WI38 (cell line): ENCODE data around the gene EHBP1L1.
A peak's percentile ranks its signal among the peaks of the same experiment; 100 is the strongest.

Experiments used
- H3K4me3 ChIP-seq: 2 replicates; pipeline ENCODE4 v1.5.1; 2011; ENCODE audit warnings: low read depth, mild to moderate bottlenecking, control low read depth, low read length
- CTCF ChIP-seq: IDR thresholded peaks from 2 replicates; pipeline ENCODE4 v1.5.1; 2012; ENCODE audit warnings: low read depth, mild to moderate bottlenecking, control low read depth, low read length

The EHBP1L1 gene

GRCh38 chr11:65617136-65617850 lies 41.4 kb downstream of the EHBP1L1 start:
- TF ChIP-seq CTCF, result no peak
- peak overlapping the region; percentile 82 for H3K4me3 ChIP-seq

- H3K4me3 ChIP-seq, result no peak overlapping the region
- no peak for TF ChIP-seq CTCF
These were observed 42.3 kb downstream of the EHBP1L1 start for GRCh38 chr11:65617990-65618751.

- no peak overlapping the region for H3K4me3 ChIP-seq
- TF ChIP-seq CTCF, result no peak
These were observed 42.9 kb downstream of the EHBP1L1 start for GRCh38 chr11:65618763-65619162.

GRCh38 chr11:65619281-65619928 lies 43.6 kb downstream of the EHBP1L1 start:
- no peak for TF ChIP-seq CTCF
- H3K4me3 ChIP-seq, result no peak overlapping the region

GRCh38 chr11:65620666-65621065 lies 44.8 kb downstream of the EHBP1L1 start:
- TF ChIP-seq CTCF, result no peak
- no peak overlapping the region for H3K4me3 ChIP-seq

- no peak overlapping the region for H3K4me3 ChIP-seq
- no peak for TF ChIP-seq CTCF
These were observed 45.6 kb downstream of the EHBP1L1 start for GRCh38 chr11:65621460-65621859.

GRCh38 chr11:65622011-65622410 lies 46.2 kb downstream of the EHBP1L1 start:
- no peak for TF ChIP-seq CTCF
- no peak overlapping the region for H3K4me3 ChIP-seq
